DOHH2 (cell line): ENCODE measurements around the gene DDHD1.
A peak's percentile ranks its signal among the peaks of the same experiment; 100 is the strongest.

ENCODE experiments used
- H3F3A ChIP-seq: fragments of 200-600 bp; sonication (generic), shearing (Covaris generic); 2 replicates; pipeline ENCODE4 v1.6.0; 2016; ENCODE audit warnings: antibody characterized with exemption, mild to moderate bottlenecking; ENCODE audit not compliant: control insufficient read depth, insufficient read depth
- H3K27ac ChIP-seq: fragments of 200-600 bp; sonication (generic); 2 replicates; pipeline ENCODE4 v1.5.1; 2014; ENCODE audit warnings: low read depth, mild to moderate bottlenecking, low read length, moderate library complexity
- H3K27me3 ChIP-seq: fragments of 200-600 bp; sonication (generic); 2 replicates; pipeline ENCODE4 v1.6.1; 2014; ENCODE audit warnings: mild to moderate bottlenecking, low read length, mixed read lengths; ENCODE audit not compliant: control insufficient read depth
- H3K36me3 ChIP-seq: fragments of 200-600 bp; sonication (generic); 2 replicates; pipeline ENCODE4 v1.6.1; 2014; ENCODE audit warnings: mild to moderate bottlenecking, low read length, moderate library complexity, mixed read lengths; ENCODE audit not compliant: control insufficient read depth
- H3K4me1 ChIP-seq: fragments of 200-600 bp; sonication (generic); 2 replicates; pipeline ENCODE4 v1.6.1; 2014; ENCODE audit warnings: mild to moderate bottlenecking, low read length, mixed read lengths; ENCODE audit not compliant: control insufficient read depth
- H3K4me2 ChIP-seq: fragments of 200-600 bp; sonication (generic); 2 replicates; pipeline ENCODE4 v1.6.0; 2014; ENCODE audit warnings: mild to moderate bottlenecking, low read length, moderate library complexity
- H3K4me3 ChIP-seq: fragments of 200-600 bp; sonication (generic); 2 replicates; pipeline ENCODE4 v1.5.1; 2014; ENCODE audit warnings: mild to moderate bottlenecking, low read length, mixed read lengths
- H3K79me2 ChIP-seq: fragments of 200-600 bp; sonication (generic); 2 replicates; pipeline ENCODE4 v1.6.1; 2014; ENCODE audit warnings: mild to moderate bottlenecking, low read length, mixed read lengths; ENCODE audit not compliant: control insufficient read depth
- H3K9me2 ChIP-seq: fragments of 200-600 bp; sonication (generic); replicated peaks from 2 replicates; pipeline ENCODE4 v1.6.1; 2014; ENCODE audit warnings: mild to moderate bottlenecking, low read length, mixed read lengths; ENCODE audit not compliant: control insufficient read depth
- H3K9me3 ChIP-seq: fragments of 200-600 bp; sonication (generic); 2 replicates; pipeline ENCODE4 v1.6.1; 2014; ENCODE audit warnings: antibody characterized with exemption, low read length, mixed read lengths; ENCODE audit not compliant: control insufficient read depth, insufficient read depth
- H4K20me1 ChIP-seq: fragments of 200-600 bp; sonication (generic); 2 replicates; pipeline ENCODE4 v1.6.0; 2014; ENCODE audit warnings: low read depth, mild to moderate bottlenecking, antibody characterized with exemption, low read length, moderate library complexity; ENCODE audit not compliant: control insufficient read depth, insufficient read depth
- CTCF ChIP-seq: fragments of 200-600 bp; sonication (generic); IDR thresholded peaks from one replicate; pipeline ENCODE4 v1.5.1; 2014; ENCODE audit warnings: antibody characterized with exemption, mild to moderate bottlenecking, low read depth, low read length; ENCODE audit not compliant: poor library complexity, severe bottlenecking
- EZH2phosphoT487 ChIP-seq: fragments of 200-600 bp; sonication (generic); IDR thresholded peaks from 2 replicates; pipeline ENCODE4 v1.6.1; 2017; ENCODE audit warnings: borderline replicate concordance, mild to moderate bottlenecking, antibody characterized with exemption, low read length, moderate library complexity, mixed read lengths

DDHD1 gene

GRCh38 chr14:53062856-53063255 is 90.3 kb downstream of the DDHD1 start:
- Histone ChIP-seq H4K20me1 (no peaks in the 10 kb centered on the region), H3K36me3 (peaks cover 24% of the 10 kb centered on the region), H3K79me2 (no peaks in the 10 kb centered on the region), H3K9me3 (no peaks in the 10 kb centered on the region), H3K4me2 (no peak overlapping the region), H3K4me1 (no peaks in the 10 kb centered on the region), H3F3A (no peaks in the 10 kb centered on the region), H3K27ac (no peak overlapping the region), H3K9me2 (no peaks in the 10 kb centered on the region), H3K27me3 (no peaks in the 10 kb centered on the region), H3K4me3 (no peak overlapping the region)
- no peak for TF ChIP-seq EZH2phosphoT487
- no peak for TF ChIP-seq CTCF

GRCh38 chr14:53060046-53060445 is 93.1 kb downstream of the DDHD1 start:
- H3K36me3 ChIP-seq, result peaks cover 36% of the 10 kb centered on the region
- no peaks in the 10 kb centered on the region for H3K9me3 ChIP-seq
- TF ChIP-seq CTCF, result no peak
- no peak for TF ChIP-seq EZH2phosphoT487
- no peaks in the 10 kb centered on the region for H3K79me2 ChIP-seq
- no peak overlapping the region for H3K27ac ChIP-seq
- H3K9me2 ChIP-seq, result no peaks in the 10 kb centered on the region
- H3K4me2 ChIP-seq, result no peak overlapping the region
- H3K4me3 ChIP-seq, result no peak overlapping the region
- H3F3A ChIP-seq, result no peaks in the 10 kb centered on the region
- H3K27me3 ChIP-seq, result no peaks in the 10 kb centered on the region
- no peaks in the 10 kb centered on the region for H4K20me1 ChIP-seq
- H3K4me1 ChIP-seq, result no peaks in the 10 kb centered on the region

- Histone ChIP-seq H3K36me3 (peaks cover 49% of the 10 kb centered on the region), H3K79me2 (no peaks in the 10 kb centered on the region), H3K9me3 (no peaks in the 10 kb centered on the region), H4K20me1 (no peaks in the 10 kb centered on the region), H3F3A (no peaks in the 10 kb centered on the region), H3K4me3 (no peak overlapping the region), H3K4me2 (no peak overlapping the region), H3K9me2 (no peaks in the 10 kb centered on the region), H3K27ac (no peak overlapping the region), H3K4me1 (no peaks in the 10 kb centered on the region), H3K27me3 (no peaks in the 10 kb centered on the region)
- TF ChIP-seq EZH2phosphoT487, result no peak
- TF ChIP-seq CTCF, result peak; percentile 69
Measured at GRCh38 chr14:53055003-53055402, 98.1 kb downstream of the DDHD1 start.

GRCh38 chr14:53054457-53054856 is 98.7 kb downstream of the DDHD1 start:
- H3K27me3 ChIP-seq, result no peaks in the 10 kb centered on the region
- no peaks in the 10 kb centered on the region for H3K9me3 ChIP-seq
- no peaks in the 10 kb centered on the region for H3F3A ChIP-seq
- H4K20me1 ChIP-seq, result no peaks in the 10 kb centered on the region
- no peak overlapping the region for H3K4me2 ChIP-seq
- H3K27ac ChIP-seq, result no peak overlapping the region
- H3K4me1 ChIP-seq, result no peaks in the 10 kb centered on the region
- TF ChIP-seq CTCF (no peak), EZH2phosphoT487 (no peak)
- H3K36me3 ChIP-seq, result peaks cover 48% of the 10 kb centered on the region
- H3K4me3 ChIP-seq, result no peak overlapping the region
- no peaks in the 10 kb centered on the region for H3K9me2 ChIP-seq
- no peaks in the 10 kb centered on the region for H3K79me2 ChIP-seq
